K562 (cell line): Measurements from ENCODE around the gene XPA. TPM values are rescaled to one million over a fixed set of nuclear protein-coding genes. Genes with fewer than 3 reads are reported as not detected.

Experiments used
- ATAC-seq: fragments of 200-7000 bp; cut with Tn5 transposase; 3 replicates; pipeline ENCODE4 v1.9.1; 2020; ENCODE audit warnings: moderate library complexity
- BruUV-seq: library from RNA; stranded (reverse); fragments of 400-500 nt; replicated peaks from 2 replicates; lab custom pipeline; 2021; lab: Mats Ljungman, UMichigan
- CTCF ChIA-PET: fragments of 300-600 bp; formaldehyde crosslinking; extraction: SDS; loops from one replicate; lab custom pipeline; 2021; ENCODE audit warnings: low intra/inter-chr PET ratio; lab: Yijun Ruan, JAX
- POLR2A ChIA-PET: fragments of 300-600, 350-650 bp; sonication (Branson Sonifier 250); formaldehyde crosslinking; extraction: SDS; loops from one replicate; lab custom pipeline; 2021; ENCODE audit warnings: antibody characterized with exemption, inconsistent platforms; lab: Yijun Ruan, JAX
- DNase-seq, 4 experiments: peaks; one replicate each; pipeline versions ENCODE4 v3.0.0 to v3.0.0-alpha.2; 2011 to 2018; ENCODE audit warnings: low spot score in 3 of 4, mixed read lengths in 3 of 4; ENCODE audit errors: extremely low read depth in 1 of 4
- FAIRE-seq: peaks from 2 replicates; lab custom pipeline; 2011; peaks lifted over from hg19 to GRCh38; lab: Jason Lieb, UNC
- H2AFZ ChIP-seq: 2 replicates; pipeline ENCODE4 v1.6.0; 2011; ENCODE audit warnings: low read depth, low read length, control low read depth, inconsistent platforms
- H3K27ac ChIP-seq: fragments of 200-600 bp; 3 replicates; pipeline ENCODE4 v1.8.0; 2011; ENCODE audit warnings: low read depth, mild to moderate bottlenecking, control low read depth, inconsistent platforms, low read length, moderate library complexity, mixed read lengths; ENCODE audit errors: extremely low read depth
- H3K27me3 ChIP-seq, 2 experiments: fragments of 300-600 bp in 1 of 2; 2 replicates in 1 of 2; 3 replicates in 1 of 2; pipeline versions ENCODE4 v1.6.0 to v1.8.0; 2011; ENCODE audit warnings: inconsistent platforms in 2 of 2, low read length in 2 of 2, mild to moderate bottlenecking in 1 of 2, mixed read lengths in 1 of 2, moderate library complexity in 1 of 2; ENCODE audit not compliant: control insufficient read depth in 2 of 2, insufficient read depth in 2 of 2
- H3K36me3 ChIP-seq: fragments of 300-600 bp; 3 replicates; pipeline ENCODE4 v1.8.0; 2011; ENCODE audit warnings: mild to moderate bottlenecking, low read length, inconsistent platforms; ENCODE audit not compliant: control insufficient read depth, insufficient read depth
- H3K4me1 ChIP-seq, 2 experiments: fragments of 200-600 bp in 1 of 2; replicated peaks in 1 of 2; 2 replicates in 1 of 2; 3 replicates in 1 of 2; pipeline versions ENCODE4 v1.5.1 to v1.8.0; 2011; ENCODE audit warnings: inconsistent platforms in 2 of 2, low read length in 2 of 2, mild to moderate bottlenecking in 1 of 2, mixed read lengths in 1 of 2, moderate library complexity in 1 of 2; ENCODE audit not compliant: control insufficient read depth in 2 of 2, insufficient read depth in 2 of 2
- H3K4me2 ChIP-seq: 2 replicates; pipeline ENCODE4 v1.6.1; 2011; ENCODE audit warnings: low read length, control low read depth, inconsistent platforms, mixed read lengths; ENCODE audit not compliant: insufficient read depth
- H3K4me3 ChIP-seq: fragments of 200-600 bp; sonication (generic), shearing (Covaris generic); 2 replicates; pipeline ENCODE4 v1.5.1; 2016; ENCODE audit warnings: control low read depth, inconsistent platforms
- H3K79me2 ChIP-seq: fragments of 200-600 bp; 3 replicates; pipeline ENCODE4 v1.8.0; 2011; ENCODE audit warnings: low read length, inconsistent platforms; ENCODE audit not compliant: control insufficient read depth, insufficient read depth
- H3K9ac ChIP-seq, 2 experiments: 2 replicates each; pipeline versions ENCODE4 v1.6.0 to v1.6.1; 2011; ENCODE audit warnings: low read depth in 2 of 2, low read length in 2 of 2, control low read depth in 1 of 2, inconsistent platforms in 1 of 2, mild to moderate bottlenecking in 1 of 2, mixed read lengths in 1 of 2; ENCODE audit not compliant: insufficient read depth in 1 of 2
- H3K9me1 ChIP-seq: one replicate; pipeline ENCODE4 v1.6.0; 2011; ENCODE audit warnings: inconsistent platforms, mild to moderate bottlenecking, low read length, moderate library complexity; ENCODE audit not compliant: control insufficient read depth, insufficient read depth
- H3K9me3 ChIP-seq: replicated peaks from 2 replicates; pipeline ENCODE4 v1.5.1; 2011; ENCODE audit warnings: low read depth, low read length, inconsistent platforms; ENCODE audit not compliant: control insufficient read depth, insufficient read depth
- H4K20me1 ChIP-seq: replicated peaks from 2 replicates; pipeline ENCODE4 v1.6.1; 2011; ENCODE audit warnings: low read length, inconsistent platforms, mixed read lengths; ENCODE audit not compliant: control insufficient read depth, insufficient read depth
- ADNP ChIP-seq: fragments of 200-800 bp; sonication (Bioruptor generic); IDR thresholded peaks from 2 replicates; pipeline ENCODE4 v1.6.1; 2016; ENCODE audit warnings: missing genetic modification characterization, missing compliant biosample characterization
- ARNT ChIP-seq, 2 experiments: fragments of 450-650 bp; IDR thresholded peaks; 2 replicates each; pipeline ENCODE4 v1.6.1; 2016; ENCODE audit warnings: mild to moderate bottlenecking in 1 of 2
- ATF7 ChIP-seq: fragments of 450-650 bp; IDR thresholded peaks from 2 replicates; pipeline ENCODE4 v1.7.1; 2014; ENCODE audit warnings: mild to moderate bottlenecking, moderate library complexity
- BACH1 ChIP-seq: fragments of 200-800 bp; sonication (Bioruptor generic); IDR thresholded peaks from 2 replicates; pipeline ENCODE4 v1.6.1; 2016; ENCODE audit warnings: missing genetic modification characterization, missing compliant biosample characterization
- CBX3 ChIP-seq, 2 experiments: IDR thresholded peaks; 1 replicate in 1 of 2; 2 replicates in 1 of 2; pipeline ENCODE4 v1.6.1; 2012; ENCODE audit warnings: inconsistent platforms in 2 of 2, low read length in 2 of 2, borderline replicate concordance in 1 of 2, control low read depth in 1 of 2
- CCNT2 ChIP-seq: IDR thresholded peaks from 2 replicates; pipeline ENCODE4 v1.6.1; 2011; ENCODE audit warnings: borderline replicate concordance, low read depth, mild to moderate bottlenecking, moderate library complexity, mixed read lengths, low read length; ENCODE audit not compliant: insufficient read length; ENCODE audit errors: extremely low read depth
- L3MBTL2 ChIP-seq: fragments of 450-650 bp; IDR thresholded peaks from 2 replicates; pipeline ENCODE4 v1.6.1; 2016; ENCODE audit warnings: mild to moderate bottlenecking, moderate library complexity
- MAFK ChIP-seq: IDR thresholded peaks from 2 replicates; pipeline ENCODE4 v1.6.1; 2011; ENCODE audit warnings: low read length, improper control_type of control experiment
- MBD2 ChIP-seq: sonication (generic); IDR thresholded peaks from 2 replicates; pipeline ENCODE4 v1.6.1; 2016; ENCODE audit warnings: low read depth, borderline replicate concordance
- NCOA4 ChIP-seq: fragments of 450-650 bp; IDR thresholded peaks from 2 replicates; pipeline ENCODE4 v1.6.1; 2018; ENCODE audit warnings: mild to moderate bottlenecking; ENCODE audit not compliant: partially characterized antibody
- NELFE ChIP-seq: IDR thresholded peaks from 2 replicates; pipeline ENCODE4 v1.6.1; 2011; ENCODE audit warnings: mild to moderate bottlenecking; ENCODE audit not compliant: insufficient read depth, insufficient read length
- NR1H2 ChIP-seq: sonication (generic); formaldehyde crosslinking; IDR thresholded peaks from 2 replicates; pipeline ENCODE4 v1.4.0; 2020; ENCODE audit warnings: mild to moderate bottlenecking, missing genetic modification reagents
- PHB2 ChIP-seq: fragments of 450-650 bp; IDR thresholded peaks from 2 replicates; pipeline ENCODE4 v1.6.1; 2017; ENCODE audit warnings: low read depth
- POLR2B ChIP-seq: fragments of 450-650 bp; IDR thresholded peaks from 2 replicates; pipeline ENCODE4 v1.6.1; 2018; ENCODE audit warnings: low read depth; ENCODE audit not compliant: partially characterized antibody
- PRPF4 ChIP-seq: fragments of 200-400 bp; formaldehyde crosslinking; IDR thresholded peaks from one replicate; pipeline ENCODE4 v1.6.1; 2017; ENCODE audit warnings: low read length, low read depth, mild to moderate bottlenecking; ENCODE audit not compliant: insufficient read depth, poor library complexity, severe bottlenecking
- SRSF9 ChIP-seq: fragments of 200-400 bp; formaldehyde crosslinking; IDR thresholded peaks from 2 replicates; pipeline ENCODE4 v1.6.1; 2017; ENCODE audit warnings: low read depth, low read length, borderline replicate concordance
- STAG1 ChIP-seq: sonication (generic); formaldehyde crosslinking; IDR thresholded peaks from 2 replicates; pipeline ENCODE4 v1.5.0; 2020; ENCODE audit warnings: missing genetic modification reagents, borderline replicate concordance
- ZNF253 ChIP-seq: fragments of 250-450 bp; sonication (Bioruptor Pico); conservative IDR thresholded peaks from 2 replicates; pipeline ENCODE4 v1.6.1; 2021; ENCODE audit warnings: mild to moderate bottlenecking
- WGBS: fragments of 100-300 bp; shearing (Covaris generic); methylation state at CpG from one replicate; pipeline ENCODE4 v1.1.6; 2016; ENCODE audit warnings: low coverage, mixed read lengths; ENCODE audit not compliant: insufficient coverage; ENCODE audit errors: missing lambda C conversion rate; 5-methylcytosine and 5-hydroxymethylcytosine counted together
- in situ Hi-C: fragments of 300-500 bp; cut with MboI; formaldehyde crosslinking; loops from 4 replicates; pipeline ENCODE4 v1.15.0; 2018; ENCODE audit warnings: inconsistent platforms, mixed read lengths
- intact Hi-C: fragments of 100-400 bp; cut with micrococcal nuclease; formaldehyde crosslinking; loops from 2 replicates; pipeline ENCODE4 v1.14.2; 2022
- polyA plus RNA-seq, 8 experiments: library from polyadenylated mRNA; depleted of rRNA in 4 of 8; stranded (reverse) in 5 of 8; unstranded in 3 of 8; fragments of >200 nt; fragmentation: Nextera tagmentation in 2 of 8; fragmentation: Illumina TruSeq in 1 of 8; extraction: Ambion mirVana in 2 of 8; extraction: Trizol in 1 of 8; gene quantifications; 2 replicates each; pipeline versions ENCODE4 v1.2.1 to v1.2.3, GENCODE V29; 2011 to 2014; ENCODE audit warnings: inconsistent platforms in 1 of 8, missing spikeins in 1 of 8
- total RNA-seq, 7 experiments: library from RNA; depleted of rRNA in 6 of 7; stranded (reverse); fragments of >200 nt in 6 of 7; fragmentation: Illumina TruSeq in 2 of 7; extraction: Trizol in 2 of 7; gene quantifications; 2 replicates each; pipeline versions ENCODE4 v1.2.1 to v1.2.3, GENCODE V29; 2011 to 2021; ENCODE audit warnings: low replicate concordance in 1 of 7
- TF ChIP-seq, protein P1 (sequence below): fragments of 450-650 bp; IDR thresholded peaks from 2 replicates; pipeline ENCODE4 v1.6.1; 2016; ENCODE audit warnings: mild to moderate bottlenecking
- TF ChIP-seq, protein P2 (sequence below): fragments of 450-650 bp; formaldehyde crosslinking; IDR thresholded peaks from 2 replicates; pipeline ENCODE4 v1.4.0; 2022; ENCODE audit warnings: missing genetic modification characterization

Gene XPA
- total and polyA plus RNA-seq, 9 of the 15 experiments (the other 6 are each of a cell fraction or from before 2014, with no cell fraction given) = 5.1 to 18.2 (median 14.1) TPM

DNA sequence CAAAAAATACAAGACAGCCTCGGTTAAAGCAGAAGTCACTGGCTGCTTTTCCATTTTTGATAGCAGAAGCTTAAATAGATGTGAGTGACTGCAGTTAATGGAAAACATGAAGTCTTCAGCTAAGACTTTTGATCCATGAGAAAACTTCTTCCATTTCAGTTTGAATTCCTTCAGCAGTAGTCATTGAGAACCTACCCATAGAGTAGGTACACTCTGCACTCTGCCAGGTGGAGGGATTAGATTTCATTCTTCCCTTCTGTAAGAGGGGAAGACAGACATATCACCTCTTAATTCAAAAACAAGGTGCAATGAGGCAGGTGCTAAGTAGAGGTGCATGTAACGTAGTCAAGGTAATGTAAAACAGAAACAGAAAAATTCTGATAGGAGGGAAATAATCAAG, 26.7 kb upstream of the XPA start:
- H3K27me3 ChIP-seq = peaks cover 21 to 62% of the 10 kb centered on the region in 2 experiments
- no peak for DNase-seq
- no peak for ATAC-seq
- POLR2A ChIA-PET = interaction anchor here (0.6 to 0.8 kb wide), 3 partner anchors 11 to 212 kb away, joined by 3 read pairs; no protein-coding TSS in a partner anchor
- FAIRE-seq = no peak
- in situ Hi-C loops = loop anchor here (10.0 kb wide), 1 partner anchor 171 kb away; no protein-coding TSS in a partner anchor
- CTCF ChIA-PET = no interaction called here
- intact Hi-C loops = no loop called here
- no peak overlapping the region for H3K27ac ChIP-seq
- H3K9me1 ChIP-seq = no peaks in the 10 kb centered on the region
- BruUV-seq = no TSS peak
- TF ChIP-seq NR1H2 = no peak
- no peak for TF ChIP-seq MAFK
- no peak for TF ChIP-seq MBD2
- no peak for TF ChIP-seq ARNT (IDR thresholded peaks at IDR 0.05)
- TF ChIP-seq PRPF4 = no peak
- no peak for TF ChIP-seq BACH1 (tag)
- TF ChIP-seq ADNP (tag) = no peak
- no peak for TF ChIP-seq NCOA4
- TF ChIP-seq L3MBTL2 = no peak
- no peak for TF ChIP-seq SRSF9
- no peak for TF ChIP-seq POLR2B
- TF ChIP-seq, protein P1, sequence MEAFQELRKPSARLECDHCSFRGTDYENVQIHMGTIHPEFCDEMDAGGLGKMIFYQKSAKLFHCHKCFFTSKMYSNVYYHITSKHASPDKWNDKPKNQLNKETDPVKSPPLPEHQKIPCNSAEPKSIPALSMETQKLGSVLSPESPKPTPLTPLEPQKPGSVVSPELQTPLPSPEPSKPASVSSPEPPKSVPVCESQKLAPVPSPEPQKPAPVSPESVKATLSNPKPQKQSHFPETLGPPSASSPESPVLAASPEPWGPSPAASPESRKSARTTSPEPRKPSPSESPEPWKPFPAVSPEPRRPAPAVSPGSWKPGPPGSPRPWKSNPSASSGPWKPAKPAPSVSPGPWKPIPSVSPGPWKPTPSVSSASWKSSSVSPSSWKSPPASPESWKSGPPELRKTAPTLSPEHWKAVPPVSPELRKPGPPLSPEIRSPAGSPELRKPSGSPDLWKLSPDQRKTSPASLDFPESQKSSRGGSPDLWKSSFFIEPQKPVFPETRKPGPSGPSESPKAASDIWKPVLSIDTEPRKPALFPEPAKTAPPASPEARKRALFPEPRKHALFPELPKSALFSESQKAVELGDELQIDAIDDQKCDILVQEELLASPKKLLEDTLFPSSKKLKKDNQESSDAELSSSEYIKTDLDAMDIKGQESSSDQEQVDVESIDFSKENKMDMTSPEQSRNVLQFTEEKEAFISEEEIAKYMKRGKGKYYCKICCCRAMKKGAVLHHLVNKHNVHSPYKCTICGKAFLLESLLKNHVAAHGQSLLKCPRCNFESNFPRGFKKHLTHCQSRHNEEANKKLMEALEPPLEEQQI = no peak
- no peak for TF ChIP-seq STAG1
- TF ChIP-seq ATF7 = no peak
- TF ChIP-seq NELFE = no peak
- TF ChIP-seq CBX3 (IDR thresholded peaks at IDR 0.05; ENCODE audit: borderline replicate concordance in 1 of 2, low read length in 2 of 2) = no peak
- no peak for TF ChIP-seq PHB2
- TF ChIP-seq, protein P2, sequence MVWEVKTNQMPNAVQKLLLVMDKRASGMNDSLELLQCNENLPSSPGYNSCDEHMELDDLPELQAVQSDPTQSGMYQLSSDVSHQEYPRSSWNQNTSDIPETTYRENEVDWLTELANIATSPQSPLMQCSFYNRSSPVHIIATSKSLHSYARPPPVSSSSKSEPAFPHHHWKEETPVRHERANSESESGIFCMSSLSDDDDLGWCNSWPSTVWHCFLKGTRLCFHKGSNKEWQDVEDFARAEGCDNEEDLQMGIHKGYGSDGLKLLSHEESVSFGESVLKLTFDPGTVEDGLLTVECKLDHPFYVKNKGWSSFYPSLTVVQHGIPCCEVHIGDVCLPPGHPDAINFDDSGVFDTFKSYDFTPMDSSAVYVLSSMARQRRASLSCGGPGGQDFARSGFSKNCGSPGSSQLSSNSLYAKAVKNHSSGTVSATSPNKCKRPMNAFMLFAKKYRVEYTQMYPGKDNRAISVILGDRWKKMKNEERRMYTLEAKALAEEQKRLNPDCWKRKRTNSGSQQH = no peak
- no peak for TF ChIP-seq ZNF253 (CRISPR knock-in tag)
- TF ChIP-seq CCNT2 = no peak
- TF ChIP-seq, all 486 proteins: peak for 0
- H3K4me1 ChIP-seq = no peaks in the 10 kb centered on the region
- H3K9ac ChIP-seq = no peak overlapping the region
- no peak overlapping the region for H3K4me2 ChIP-seq
- H3K36me3 ChIP-seq = no peaks in the 10 kb centered on the region
- no peak overlapping the region for H3K4me3 ChIP-seq
- H4K20me1 ChIP-seq = no peaks in the 10 kb centered on the region
- no peak overlapping the region for H2AFZ ChIP-seq
- 0 out of 2 replicates have a peak, but pooled peaks cover 1% of the 10 kb centered on the region for H3K9me3 ChIP-seq
- no peaks in the 10 kb centered on the region for H3K79me2 ChIP-seq
- WGBS = 0% methylated on average over 2 of the region's 2 CpGs
